Measurements from ENCODE around the gene CLEC4D. TPM values are rescaled to one million over a fixed set of nuclear protein-coding genes. Genes with fewer than 3 reads are reported as not detected.
"Not testable (repeated sequence)": the region's sequence is repeated elsewhere in the genome, so short reads cannot be mapped to it uniquely, and the experiment has no call there.

Gene CLEC4D
- polyA plus RNA-seq, 10 donors = 0.12 to 0.13 TPM; not detected in 8

GRCh38 chr12:8527250-8528130 is 14.2 kb downstream of the CLEC4D start:
- no peak for DNase-seq

- no peak for DNase-seq
Measured at GRCh38 chr12:8532045-8532444, 18.7 kb downstream of the CLEC4D start.

GRCh38 chr12:8537820-8538219 is 24.5 kb downstream of the CLEC4D start:
- DNase-seq = not testable (repeated sequence)

- DNase-seq = not testable (repeated sequence)
Measured at GRCh38 chr12:8540831-8541230, 27.5 kb downstream of the CLEC4D start, which contains the start of gene CLEC4E. Gene CLEC4E (minus strand): TSS chr12:8540905. CDS start chr12:8540797, 108 bp downstream.

GRCh38 chr12:8541562-8541961 is 28.3 kb downstream of the CLEC4D start:
- no peak for DNase-seq

- DNase-seq = peak; percentile 49 to 74 (median 68)
Measured at GRCh38 chr12:8544295-8544694, 31.0 kb downstream of the CLEC4D start.

- no peak for DNase-seq
Measured at GRCh38 chr12:8546591-8546990, 33.3 kb downstream of the CLEC4D start.

GRCh38 chr12:8547645-8548044 is 34.3 kb downstream of the CLEC4D start:
- DNase-seq = no peak

GRCh38 chr12:8548192-8548591 is 34.9 kb downstream of the CLEC4D start:
- no peak for DNase-seq

- no peak for DNase-seq
Measured at GRCh38 chr12:8549381-8549780, 36.1 kb downstream of the CLEC4D start.

GRCh38 chr12:8553088-8553627 is 39.9 kb downstream of the CLEC4D start:
- no peak for DNase-seq

GRCh38 chr12:8554451-8555195 is 41.3 kb downstream of the CLEC4D start:
- DNase-seq = no peak

GRCh38 chr12:8556531-8557097 is 43.3 kb downstream of the CLEC4D start:
- no peak for DNase-seq

GRCh38 chr12:8559676-8560075 is 46.4 kb downstream of the CLEC4D start:
- no peak for DNase-seq

GRCh38 chr12:8561011-8561410 is 47.7 kb downstream of the CLEC4D start:
- DNase-seq = no peak

GRCh38 chr12:8562310-8562709 is 49.0 kb downstream of the CLEC4D start:
- DNase-seq = no peak

- DNase-seq = no peak
Measured at GRCh38 chr12:8563356-8563755, 50.1 kb downstream of the CLEC4D start.

GRCh38 chr12:8564656-8565055 is 51.4 kb downstream of the CLEC4D start:
- no peak for DNase-seq

GRCh38 chr12:8566052-8566451 is 52.7 kb downstream of the CLEC4D start:
- DNase-seq = not testable (repeated sequence)

GRCh38 chr12:8566525-8566924 is 53.2 kb downstream of the CLEC4D start:
- no peak for DNase-seq
